Gastroesophageal sphincter (tissue), 4 donors: ENCODE data around the gene ZNF579. TPM values are rescaled to one million over a fixed set of nuclear protein-coding genes. Genes with fewer than 3 reads are reported as not detected.

Experiments
- ATAC-seq: fragments of 150-250 bp; one replicate; pipeline ENCODE4 v1.9.1; 2016; ENCODE audit warnings: mild to moderate bottlenecking, moderate library complexity
- H3K27ac ChIP-seq, 4 donors: fragments of 200-600 bp; sonication (generic) in 3 of 4; 1 replicate in 3 of 4; 2 replicates in 1 of 4; pipeline ENCODE4 v1.5.1; 2016 to 2019
- H3K27me3 ChIP-seq: fragments of 200-600 bp; sonication (generic); one replicate; pipeline ENCODE4 v1.5.1; 2019
- H3K36me3 ChIP-seq, 2 donors: fragments of 200-600 bp; sonication (generic); one replicate each; pipeline ENCODE4 v1.5.1; 2019; ENCODE audit warnings: control low read depth in 1 of 2
- H3K4me1 ChIP-seq, 3 donors: fragments of 200-600 bp; sonication (generic); 1 replicate in 2 of 3; 2 replicates in 1 of 3; pipeline ENCODE4 v1.5.1; 2016 to 2019; ENCODE audit warnings: control low read depth in 2 of 3
- H3K4me3 ChIP-seq, 2 donors: fragments of 200-600 bp; sonication (generic); one replicate each; pipeline ENCODE4 v1.5.1; 2019; ENCODE audit warnings: mild to moderate bottlenecking in 1 of 2, moderate library complexity in 1 of 2
- H3K9me3 ChIP-seq, 3 donors: fragments of 200-600 bp; sonication (generic); one replicate each; pipeline ENCODE4 v1.5.1; 2017 to 2019; ENCODE audit warnings: control low read depth in 2 of 3
- CTCF ChIP-seq, 4 experiments: fragments of 200-600 bp in 2 of 4; fragments of 450-650 bp in 2 of 4; sonication (generic) in 1 of 4; IDR thresholded peaks; one replicate each; pipeline ENCODE4 v1.5.1; 2017 to 2019; ENCODE audit warnings: antibody characterized with exemption in 4 of 4, mild to moderate bottlenecking in 2 of 4, moderate library complexity in 2 of 4
- EP300 ChIP-seq: sonication (generic); formaldehyde crosslinking; IDR thresholded peaks from one replicate; pipeline ENCODE4 v1.6.1; 2017; ENCODE audit warnings: antibody characterized with exemption, mild to moderate bottlenecking
- POLR2A ChIP-seq, 2 donors: fragments of 450-650 bp; IDR thresholded peaks; one replicate each; pipeline ENCODE4 v1.6.1; 2017; ENCODE audit warnings: antibody characterized with exemption in 2 of 2, mild to moderate bottlenecking in 2 of 2, moderate library complexity in 1 of 2
- POLR2AphosphoS5 ChIP-seq: sonication (generic); formaldehyde crosslinking; IDR thresholded peaks from one replicate; pipeline ENCODE4 v1.6.1; 2017; ENCODE audit warnings: antibody characterized with exemption
- WGBS, 2 donors: methylation state at CpG; one replicate each; pipeline ENCODE4 v1.1.5; 2018; ENCODE audit warnings: low coverage in 1 of 2; 5-methylcytosine and 5-hydroxymethylcytosine counted together
- total RNA-seq, 4 donors: library from RNA; depleted of rRNA; stranded (reverse); fragments of >200 nt; gene quantifications; one replicate each; pipeline ENCODE4 v1.1.0, GENCODE V29; 2016

The ZNF579 gene
- total RNA-seq, 4 donors from 2014 or later, result 2.8 to 6.9 (median 3.9) TPM

DNA sequence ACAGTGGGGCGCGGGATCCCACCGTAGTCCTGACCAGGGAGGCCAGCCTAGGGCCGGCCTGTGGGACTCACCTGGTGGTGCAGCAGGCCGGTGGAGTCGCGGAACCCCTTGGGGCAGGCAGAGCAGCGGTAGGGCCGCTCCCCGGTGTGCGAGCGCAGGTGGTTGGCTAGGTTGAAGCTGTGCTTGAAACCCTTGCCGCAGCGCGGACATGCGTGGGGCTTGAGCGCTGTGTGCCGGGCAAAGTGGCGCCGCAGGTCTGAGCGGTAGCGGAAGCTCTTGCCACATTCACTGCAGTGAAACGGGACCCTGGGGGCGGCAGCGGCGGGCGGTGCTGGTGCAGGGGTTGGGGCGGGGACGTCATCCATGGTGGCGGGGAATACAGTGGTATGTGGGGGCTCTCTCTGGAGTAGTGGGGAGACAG lies 16.9 kb upstream of the ZNF579 start:
- 92 to 98% methylated on average over 2 to 10 of the region's 30 CpGs for WGBS, 2 donors
- no peak overlapping the region for H3K4me3 ChIP-seq
- no peak for ATAC-seq
- H3K36me3 ChIP-seq, result peaks cover 0 to 48% of the 10 kb centered on the region in 2 donors
- H3K27me3 ChIP-seq, result no peaks in the 10 kb centered on the region
- peaks cover 0 to 21% (median 6%) of the 10 kb centered on the region in 3 donors for H3K4me1 ChIP-seq
- H3K9me3 ChIP-seq, result no peaks in the 10 kb centered on the region
- no peak for TF ChIP-seq CTCF (IDR thresholded peaks at IDR 0.05)
- no peak for TF ChIP-seq EP300
- no peak for TF ChIP-seq POLR2AphosphoS5
- TF ChIP-seq POLR2A (IDR thresholded peaks at IDR 0.05), result no peak
- H3K27ac ChIP-seq, result no peak overlapping the region

DNA sequence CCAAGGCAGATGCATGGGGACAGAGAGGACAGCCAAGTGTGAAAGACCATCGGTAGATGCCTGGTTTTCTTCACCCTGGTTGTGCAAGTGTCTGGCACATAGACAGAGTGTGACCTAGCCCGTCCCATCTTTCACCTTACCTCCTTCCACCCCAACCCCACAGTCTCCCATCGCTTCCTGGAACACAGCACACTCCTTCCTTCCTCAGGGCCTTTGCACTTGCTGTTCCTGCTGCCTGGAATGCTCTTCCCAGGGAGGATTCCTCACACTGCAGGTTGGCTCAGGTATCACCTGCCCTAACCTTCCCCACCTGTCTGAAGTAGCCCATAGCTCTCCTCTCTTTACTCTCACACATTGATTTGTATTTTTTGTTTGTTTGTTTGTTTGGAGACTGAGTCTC lies 15.7 kb upstream of the ZNF579 start:
- no peak for ATAC-seq
- peaks cover 0 to 17% (median 5%) of the 10 kb centered on the region in 3 donors for H3K4me1 ChIP-seq
- TF ChIP-seq POLR2AphosphoS5, result no peak
- TF ChIP-seq EP300, result no peak
- no peaks in the 10 kb centered on the region for H3K9me3 ChIP-seq
- H3K27me3 ChIP-seq, result no peaks in the 10 kb centered on the region
- H3K36me3 ChIP-seq, result peaks cover 0 to 51% of the 10 kb centered on the region in 2 donors
- H3K27ac ChIP-seq, result no peak overlapping the region
- H3K4me3 ChIP-seq, result no peak overlapping the region
- 93% methylated on average over 3 of the region's 3 CpGs; no CpG with 5 or more reads in 1 of the 2 donors for WGBS, 2 donors

DNA sequence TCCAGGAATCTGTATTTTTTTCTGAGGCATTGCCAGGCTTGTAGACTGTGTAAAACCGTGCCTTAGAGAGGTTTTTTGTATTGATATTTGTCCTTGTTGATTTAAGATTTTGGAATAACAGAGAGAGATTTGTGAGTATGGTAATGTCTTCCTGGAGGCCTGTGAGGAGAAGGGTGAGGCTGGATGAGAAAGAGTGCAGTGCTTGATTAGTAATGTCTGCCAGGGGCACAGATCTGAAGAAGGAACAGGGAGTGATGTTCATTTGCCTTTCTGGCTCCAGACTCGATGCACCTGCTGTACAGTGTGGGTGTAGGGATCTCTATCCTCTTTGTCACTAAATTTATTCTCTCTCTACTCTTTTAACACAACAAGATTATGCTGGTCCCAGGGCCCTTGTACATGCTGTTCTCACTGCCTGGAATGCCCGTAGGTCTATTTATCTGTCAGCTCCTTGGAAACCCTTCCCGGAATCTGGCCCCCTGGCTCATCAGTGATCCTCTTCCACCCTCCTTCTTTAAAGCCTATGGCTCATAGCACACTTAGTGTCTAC lies 14.4 kb upstream of the ZNF579 start:
- no peaks in the 10 kb centered on the region for H3K9me3 ChIP-seq
- H3K36me3 ChIP-seq, result peaks cover 0 to 51% of the 10 kb centered on the region in 2 donors
- peaks cover 0 to 9% (median 0%) of the 10 kb centered on the region in 3 donors for H3K4me1 ChIP-seq
- ATAC-seq, result no peak
- no peak for TF ChIP-seq POLR2A (IDR thresholded peaks at IDR 0.05)
- no peak for TF ChIP-seq CTCF (IDR thresholded peaks at IDR 0.05)
- no peak for TF ChIP-seq POLR2AphosphoS5
- no peak for TF ChIP-seq EP300
- H3K27ac ChIP-seq, result no peak overlapping the region
- H3K27me3 ChIP-seq, result no peaks in the 10 kb centered on the region
- 86 to 89% methylated on average over 4 of the region's 4 CpGs for WGBS, 2 donors
- no peak overlapping the region for H3K4me3 ChIP-seq

- TF ChIP-seq POLR2A (IDR thresholded peaks at IDR 0.05) (no peak), POLR2AphosphoS5 (no peak), CTCF (IDR thresholded peaks at IDR 0.05) (no peak), EP300 (no peak)
- Histone ChIP-seq H3K36me3 (peaks cover 0 to 51% of the 10 kb centered on the region in 2 donors), H3K4me3 (no peak overlapping the region), H3K4me1 (peaks cover 0 to 3% (median 0%) of the 10 kb centered on the region in 3 donors), H3K9me3 (no peaks in the 10 kb centered on the region), H3K27ac (no peak overlapping the region), H3K27me3 (no peaks in the 10 kb centered on the region)
- ATAC-seq, result no peak
- no CpG with 5 or more reads among the region's 68 CpGs for WGBS, 2 donors
Measured at GRCh38 chr19:55593096-55593772, 12.6 kb upstream of the ZNF579 start.

- no peak for ATAC-seq
- peaks cover 0 to 49% of the 10 kb centered on the region in 2 donors for H3K36me3 ChIP-seq
- peaks cover 0 to 5% (median 0%) of the 10 kb centered on the region in 3 donors for H3K4me1 ChIP-seq
- H3K27me3 ChIP-seq, result no peaks in the 10 kb centered on the region
- no peak overlapping the region for H3K4me3 ChIP-seq
- no peak for TF ChIP-seq POLR2A (IDR thresholded peaks at IDR 0.05)
- no peak for TF ChIP-seq POLR2AphosphoS5
- TF ChIP-seq CTCF (IDR thresholded peaks at IDR 0.05), result no peak
- TF ChIP-seq EP300, result no peak
- no peaks in the 10 kb centered on the region for H3K9me3 ChIP-seq
- no peak overlapping the region for H3K27ac ChIP-seq
- WGBS, 2 donors, result 87% methylated on average over 3 of the region's 73 CpGs; no CpG with 5 or more reads in 1 of the 2 donors
Measured at GRCh38 chr19:55592391-55593090, 11.9 kb upstream of the ZNF579 start.
